K562 (cell line): ENCODE data around the gene DTX3. TPM values are rescaled to one million over a fixed set of nuclear protein-coding genes. Genes with fewer than 3 reads are reported as not detected.

Experiments
- CAMTA2 ChIP-seq: fragments of 250-450 bp; sonication (Bioruptor Pico); conservative IDR thresholded peaks from 2 replicates; pipeline ENCODE4 v1.5.1; 2022
- CBFA2T2 ChIP-seq: fragments of 450-650 bp; conservative IDR thresholded peaks from 2 replicates; pipeline ENCODE4 v1.6.1; 2017; ENCODE audit warnings: mild to moderate bottlenecking
- CHD1 ChIP-seq: fragments of 200-600 bp; sonication (generic); IDR thresholded peaks from one replicate; pipeline ENCODE4 v1.6.1; 2012; ENCODE audit warnings: mild to moderate bottlenecking, moderate library complexity, low read length, inconsistent platforms
- CHD2 ChIP-seq: IDR thresholded peaks from 2 replicates; pipeline ENCODE4 v1.6.1; 2011; ENCODE audit warnings: low read depth, low read length
- ETV6 ChIP-seq, 3 experiments: fragments of 150-350 bp in 1 of 3; sonication (generic) in 1 of 3; formaldehyde crosslinking in 1 of 3; IDR thresholded peaks; 2 replicates each; pipeline versions ENCODE4 v1.6.1 to v1.8.0; 2014 to 2022; ENCODE audit warnings: borderline replicate concordance in 2 of 3, low read depth in 2 of 3, antibody characterized with exemption in 1 of 3, low read length in 1 of 3, mild to moderate bottlenecking in 1 of 3, missing genetic modification reagents in 1 of 3
- NCOR1 ChIP-seq: fragments of 450-650 bp; IDR thresholded peaks from 2 replicates; pipeline ENCODE4 v1.6.1; 2016; ENCODE audit warnings: mild to moderate bottlenecking, moderate library complexity
- PRDM10 ChIP-seq: fragments of 450-650 bp; IDR thresholded peaks from 2 replicates; pipeline ENCODE4 v1.6.1; 2018; ENCODE audit not compliant: partially characterized antibody
- RAD21 ChIP-seq, 2 experiments: fragments of 250-450 bp in 1 of 2; fragments of 450-650 bp in 1 of 2; sonication (Bioruptor Pico) in 1 of 2; formaldehyde crosslinking in 1 of 2; IDR thresholded peaks in 1 of 2; conservative IDR thresholded peaks in 1 of 2; 2 replicates each; pipeline versions ENCODE4 v1.4.0 to v1.8.0; 2020 to 2022; ENCODE audit warnings: mild to moderate bottlenecking in 2 of 2, moderate library complexity in 1 of 2
- TBP ChIP-seq: optimal IDR thresholded peaks from 2 replicates; pipeline ENCODE3; 2011; ENCODE audit warnings: low read depth, low read length, improper control_type of control experiment
- ZNF274 ChIP-seq: IDR thresholded peaks from 2 replicates; pipeline ENCODE4 v1.6.1; 2011; ENCODE audit warnings: low read depth, mild to moderate bottlenecking, low read length, moderate library complexity, borderline replicate concordance
- ZNF398 ChIP-seq: fragments of 250-450 bp; sonication (Bioruptor Pico); IDR thresholded peaks from 2 replicates; pipeline ENCODE4 v1.8.0; 2021; ENCODE audit warnings: moderate library complexity, mild to moderate bottlenecking, inconsistent platforms
- ZNF586 ChIP-seq: fragments of 450-650 bp; formaldehyde crosslinking; conservative IDR thresholded peaks from 2 replicates; pipeline ENCODE4 v1.4.0; 2020; ENCODE audit warnings: mild to moderate bottlenecking, moderate library complexity
- ZNF609 ChIP-seq: sonication (generic); formaldehyde crosslinking; IDR thresholded peaks from 2 replicates; pipeline ENCODE4 v1.8.1; 2023; ENCODE audit warnings: missing genetic modification reagents, mild to moderate bottlenecking, borderline replicate concordance
- ZNF644 ChIP-seq: fragments of 200-800 bp; sonication (Bioruptor generic); IDR thresholded peaks from 2 replicates; pipeline ENCODE4 v1.6.1; 2016; ENCODE audit warnings: low read depth, missing genetic modification characterization, missing compliant biosample characterization
- ZNF707 ChIP-seq: fragments of 250-450 bp; sonication (Bioruptor Pico); conservative IDR thresholded peaks from 2 replicates; pipeline ENCODE4 v1.8.0; 2022; ENCODE audit warnings: inconsistent platforms, mild to moderate bottlenecking, moderate library complexity
- ZNF778 ChIP-seq: fragments of 450-650 bp; formaldehyde crosslinking; IDR thresholded peaks from 2 replicates; pipeline ENCODE4 v1.4.0; 2020; ENCODE audit warnings: mild to moderate bottlenecking, moderate library complexity
- polyA plus RNA-seq, 8 experiments: library from polyadenylated mRNA; depleted of rRNA in 4 of 8; stranded (reverse) in 5 of 8; unstranded in 3 of 8; fragments of >200 nt; fragmentation: Nextera tagmentation in 2 of 8; fragmentation: Illumina TruSeq in 1 of 8; extraction: Ambion mirVana in 2 of 8; extraction: Trizol in 1 of 8; gene quantifications; 2 replicates each; pipeline versions ENCODE4 v1.2.1 to v1.2.3, GENCODE V29; 2011 to 2014; ENCODE audit warnings: inconsistent platforms in 1 of 8, missing spikeins in 1 of 8
- total RNA-seq, 7 experiments: library from RNA; depleted of rRNA in 6 of 7; stranded (reverse); fragments of >200 nt in 6 of 7; fragmentation: Illumina TruSeq in 2 of 7; extraction: Trizol in 2 of 7; gene quantifications; 2 replicates each; pipeline versions ENCODE4 v1.2.1 to v1.2.3, GENCODE V29; 2011 to 2021; ENCODE audit warnings: low replicate concordance in 1 of 7

DTX3 gene
- total and polyA plus RNA-seq, 9 of the 15 experiments (the other 6 are each of a cell fraction or from before 2014, with no cell fraction given): 0.03 to 0.09 (median 0.06) TPM; not detected in 6

GRCh38 chr12:57590864-57591781 is 13.5 kb upstream of the DTX3 start, which contains the start of gene PIP4K2C (continued):
- no peak for TF ChIP-seq ZNF609 (CRISPR knock-in tag)
- TF ChIP-seq ZNF778 (CRISPR knock-in tag): no peak
- peak; percentile 92 for TF ChIP-seq CBFA2T2
- TF ChIP-seq TBP: peak; percentile 59
- TF ChIP-seq RAD21 (CRISPR knock-in tag; conservative IDR thresholded peaks at IDR 0.05 in 1 of 2, IDR thresholded peaks at IDR 0.05 in 1 of 2): no peak; a peak in 1 of 4 replicates
- no peak for TF ChIP-seq NCOR1
- TF ChIP-seq PRDM10: no peak
- TF ChIP-seq ZNF707 (CRISPR knock-in tag): no peak
- TF ChIP-seq ZNF586 (CRISPR knock-in tag): no peak
- no peak for TF ChIP-seq ZNF644 (tag)
- TF ChIP-seq ETV6 (IDR thresholded peaks at IDR 0.05; ENCODE audit: borderline replicate concordance in 1 of 2, low read depth in 2 of 2, low read length in 1 of 2): no peak
- TF ChIP-seq ETV6 (CRISPR knock-in tag; IDR thresholded peaks at IDR 0.05; ENCODE audit: borderline replicate concordance): no peak
- no peak for TF ChIP-seq CAMTA2 (CRISPR knock-in tag)
- no peak for TF ChIP-seq CHD1
- no peak for TF ChIP-seq ZNF274
- TF ChIP-seq ZNF398 (CRISPR knock-in tag): no peak
- no peak for TF ChIP-seq CHD2
